HEK293T (cell line): ENCODE measurements around the gene PTPRZ1.

Experiments
- BHLHE40 ChIP-seq: fragments of 450-650 bp; IDR thresholded peaks from 2 replicates; pipeline ENCODE4 v1.6.1; 2016; ENCODE audit warnings: mild to moderate bottlenecking, moderate library complexity, borderline replicate concordance
- FOXA1 ChIP-seq: fragments of 450-650 bp; IDR thresholded peaks from 2 replicates; pipeline ENCODE4 v1.6.1; 2016; ENCODE audit warnings: mild to moderate bottlenecking
- FOXM1 ChIP-seq: fragments of 450-650 bp; IDR thresholded peaks from 2 replicates; pipeline ENCODE4 v1.6.1; 2017; ENCODE audit warnings: mild to moderate bottlenecking, borderline replicate concordance
- HDGF ChIP-seq: fragments of 450-650 bp; IDR thresholded peaks from 2 replicates; pipeline ENCODE4 v1.6.1; 2017; ENCODE audit warnings: antibody characterized with exemption, borderline replicate concordance
- L3MBTL2 ChIP-seq: fragments of 450-650 bp; conservative IDR thresholded peaks from 2 replicates; pipeline ENCODE4 v1.6.1; 2016; ENCODE audit warnings: mild to moderate bottlenecking
- LEF1 ChIP-seq: fragments of 450-650 bp; IDR thresholded peaks from 2 replicates; pipeline ENCODE4 v1.6.1; 2017; ENCODE audit warnings: mild to moderate bottlenecking, borderline replicate concordance
- SP1 ChIP-seq: fragments of 450-650 bp; IDR thresholded peaks from 2 replicates; pipeline ENCODE4 v1.6.1; 2017
- SUZ12 ChIP-seq: fragments of 450-650 bp; IDR thresholded peaks from 2 replicates; pipeline ENCODE4 v1.6.1; 2016; ENCODE audit warnings: mild to moderate bottlenecking
- TARDBP ChIP-seq: fragments of 450-650 bp; IDR thresholded peaks from 2 replicates; pipeline ENCODE4 v1.6.1; 2016
- ZNF384 ChIP-seq: fragments of 450-650 bp; IDR thresholded peaks from 2 replicates; pipeline ENCODE4 v1.6.1; 2016
- TF ChIP-seq, protein P1 (sequence below): fragments of 450-650 bp; IDR thresholded peaks from 2 replicates; pipeline ENCODE4 v1.6.1; 2016

DNA sequence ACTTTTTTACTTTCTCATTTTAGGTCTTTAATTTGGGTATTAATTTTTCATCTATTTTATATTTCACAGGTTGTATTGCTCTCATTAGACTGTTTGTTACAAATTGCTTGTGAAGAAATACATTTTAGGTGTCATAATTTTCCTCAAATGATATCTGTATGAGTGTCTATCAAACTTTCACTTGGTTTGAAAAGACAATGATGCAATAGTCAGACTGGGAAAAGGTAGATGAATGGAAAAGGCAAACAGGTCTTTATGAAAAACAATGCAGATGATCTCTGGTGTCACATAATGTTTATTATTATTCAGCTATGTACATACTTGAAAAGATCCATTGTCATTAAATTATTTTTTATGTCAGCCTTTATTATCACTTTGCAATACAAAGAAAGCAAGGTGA, 80.2 kb downstream of the PTPRZ1 start:
- TF ChIP-seq TARDBP (no peak), ZNF384 (no peak), LEF1 (no peak), HDGF (no peak), FOXA1 (no peak), SUZ12 (no peak), BHLHE40 (no peak), SP1 (no peak), L3MBTL2 (no peak), FOXM1 (no peak)
- TF ChIP-seq, protein P1, sequence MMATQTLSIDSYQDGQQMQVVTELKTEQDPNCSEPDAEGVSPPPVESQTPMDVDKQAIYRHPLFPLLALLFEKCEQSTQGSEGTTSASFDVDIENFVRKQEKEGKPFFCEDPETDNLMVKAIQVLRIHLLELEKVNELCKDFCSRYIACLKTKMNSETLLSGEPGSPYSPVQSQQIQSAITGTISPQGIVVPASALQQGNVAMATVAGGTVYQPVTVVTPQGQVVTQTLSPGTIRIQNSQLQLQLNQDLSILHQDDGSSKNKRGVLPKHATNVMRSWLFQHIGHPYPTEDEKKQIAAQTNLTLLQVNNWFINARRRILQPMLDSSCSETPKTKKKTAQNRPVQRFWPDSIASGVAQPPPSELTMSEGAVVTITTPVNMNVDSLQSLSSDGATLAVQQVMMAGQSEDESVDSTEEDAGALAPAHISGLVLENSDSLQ = no peak
